Measurements from ENCODE around the gene CNTN4.
A peak's percentile ranks its signal among the peaks of the same experiment; 100 is the strongest.

CNTN4 gene

GRCh38 chr3:2888592-2888991, 789.9 kb downstream of the CNTN4 start:
- no peak for TF ChIP-seq CTCF (IDR thresholded peaks at IDR 0.05; ENCODE audit: low read depth, low read length, missing control alignments)
- in situ Hi-C loops (cut with HindIII; ENCODE audit: low sequenced_read_pairs), result no loop called here
- no peak for DNase-seq (ENCODE audit: low read depth)
- no peak overlapping the region for H3K4me3 ChIP-seq (ENCODE audit: low read depth, low read length)

- no peak for DNase-seq (ENCODE audit: low read depth)
- TF ChIP-seq CTCF (IDR thresholded peaks at IDR 0.05; ENCODE audit: low read depth, low read length, missing control alignments), result no peak
- no peak overlapping the region for H3K4me3 ChIP-seq (ENCODE audit: low read depth, low read length)
- in situ Hi-C loops (cut with HindIII; ENCODE audit: low sequenced_read_pairs), result no loop called here
Measured at GRCh38 chr3:2889736-2890135, 791.1 kb downstream of the CNTN4 start.

- TF ChIP-seq CTCF (IDR thresholded peaks at IDR 0.05; ENCODE audit: low read depth, low read length, missing control alignments), result no peak
Measured at GRCh38 chr3:2896308-2896939, 797.8 kb downstream of the CNTN4 start.

GRCh38 chr3:2897821-2898220, 799.2 kb downstream of the CNTN4 start:
- no peak for DNase-seq (ENCODE audit: low read depth)
- no peak for TF ChIP-seq CTCF (IDR thresholded peaks at IDR 0.05; ENCODE audit: low read depth, low read length, missing control alignments)
- no peak overlapping the region for H3K4me3 ChIP-seq (ENCODE audit: low read depth, low read length)
- in situ Hi-C loops (cut with HindIII; ENCODE audit: low sequenced_read_pairs), result no loop called here

More at GRCh38 chr3:2896308-2896939, 797.8 kb downstream of the CNTN4 start:
- no peak for DNase-seq (ENCODE audit: low read depth)
- in situ Hi-C loops (cut with HindIII; ENCODE audit: low sequenced_read_pairs), result no loop called here
- H3K4me3 ChIP-seq (ENCODE audit: low read depth, low read length), result no peak overlapping the region

GRCh38 chr3:2898591-2899353, 800.1 kb downstream of the CNTN4 start:
- in situ Hi-C loops (cut with HindIII; ENCODE audit: low sequenced_read_pairs), result no loop called here
- no peak for TF ChIP-seq CTCF (IDR thresholded peaks at IDR 0.05; ENCODE audit: low read depth, low read length, missing control alignments)
- peak; percentile 31 for DNase-seq (ENCODE audit: low read depth)
- no peak overlapping the region for H3K4me3 ChIP-seq (ENCODE audit: low read depth, low read length)

- H3K4me3 ChIP-seq (ENCODE audit: low read depth, low read length), result no peak overlapping the region
- in situ Hi-C loops (cut with HindIII; ENCODE audit: low sequenced_read_pairs), result no loop called here
- no peak for TF ChIP-seq CTCF (IDR thresholded peaks at IDR 0.05; ENCODE audit: low read depth, low read length, missing control alignments)
- DNase-seq (ENCODE audit: low read depth), result no peak
Measured at GRCh38 chr3:2904054-2904453, 805.4 kb downstream of the CNTN4 start.
